Activated CD8-positive, alpha-beta T cell treated with anti-CD3 and anti-CD28 coated beads for 36 hours (primary cell): ENCODE measurements around the gene GPR18. TPM values are rescaled to one million over a fixed set of nuclear protein-coding genes. Genes with fewer than 3 reads are reported as not detected.

Source experiments
- ATAC-seq: fragments of 200-7000 bp; cut with Tn5 transposase; one replicate; pipeline ENCODE4 v1.10.0; 2021; ENCODE audit warnings: mild to moderate bottlenecking, moderate library complexity
- CTCF ChIA-PET: fragments of 350-600 bp; sonication (Branson Sonifier 250); formaldehyde crosslinking; loops from one replicate; lab custom pipeline; 2021; ENCODE audit warnings: antibody characterized with exemption; lab: Charles Lee
- POLR2A ChIA-PET: fragments of 350-600 bp; sonication (Branson Sonifier 250); formaldehyde crosslinking; loops from one replicate; lab custom pipeline; 2021; ENCODE audit warnings: antibody characterized with exemption; lab: Charles Lee
- DNase-seq: peaks from one replicate; pipeline ENCODE4 v3.0.0-alpha.2; 2020
- H3K27ac Mint-ChIP-seq: one replicate; pipeline ENCODE4 v1.8.0; 2021; ENCODE audit warnings: mild to moderate bottlenecking, mixed read lengths
- H3K27me3 Mint-ChIP-seq: one replicate; pipeline ENCODE4 v1.8.0; 2021; ENCODE audit warnings: mixed read lengths
- H3K36me3 Mint-ChIP-seq: one replicate; pipeline ENCODE4 v1.8.0; 2021; ENCODE audit warnings: low read depth, mixed read lengths
- H3K4me1 Mint-ChIP-seq: one replicate; pipeline ENCODE4 v1.8.0; 2021; ENCODE audit warnings: low read depth, mixed read lengths
- H3K4me3 Mint-ChIP-seq: one replicate; pipeline ENCODE4 v1.8.0; 2021; ENCODE audit warnings: mild to moderate bottlenecking, moderate library complexity, mixed read lengths
- H3K9me3 Mint-ChIP-seq: one replicate; pipeline ENCODE4 v1.8.0; 2021; ENCODE audit warnings: mixed read lengths
- CTCF ChIP-seq: fragments of 200-600 bp; IDR thresholded peaks from one replicate; pipeline ENCODE4 v1.8.0; 2022; ENCODE audit warnings: antibody characterized with exemption, mild to moderate bottlenecking
- intact Hi-C: fragments of 100-400 bp; cut with micrococcal nuclease; formaldehyde crosslinking; loops from one replicate; pipeline ENCODE4 v1.10.0; 2022
- total RNA-seq, 2 experiments: library from RNA; stranded (reverse); gene quantifications; one replicate each; pipeline ENCODE4 v1.2.3, GENCODE V29; 2021

Gene GPR18
- total RNA-seq, 2 experiments from 2014 or later = 11.4 to 11.6 TPM

- ChIA-PET CTCF (interaction anchor here (0.7 to 3.6 kb wide), 6 partner anchors 12 to 135 kb away, joined by 3 to 22 read pairs (median 6); no protein-coding TSS in a partner anchor), POLR2A (interaction anchor here (0.6 to 2.7 kb wide), 8 partner anchors 13 to 820 kb away, joined by 3 to 8 read pairs (median 4); no protein-coding TSS in a partner anchor)
- Mint-ChIP-seq H3K9me3 (no peaks in the 10 kb centered on the region), H3K4me3 (peak overlapping the region; percentile 2), H3K27ac (peak overlapping the region; percentile 78), H3K36me3 (peaks cover 37% of the 10 kb centered on the region), H3K27me3 (no peaks in the 10 kb centered on the region), H3K4me1 (peaks cover 80% of the 10 kb centered on the region)
- no peak for TF ChIP-seq CTCF
- ATAC-seq (no peak), DNase-seq (no peak)
- intact Hi-C loops = loop anchor here (10.0 kb wide), 1 partner anchor 133 kb away; no protein-coding TSS in a partner anchor
Observed at GRCh38 chr13:99301913-99302636, 43.9 kb upstream of the GPR18 start.

GRCh38 chr13:99301056-99301838 is 43.1 kb upstream of the GPR18 start:
- DNase-seq (no peak), ATAC-seq (no peak)
- H3K27ac Mint-ChIP-seq = peak overlapping the region; percentile 60
- intact Hi-C loops = loop anchor here (10.0 kb wide), 1 partner anchor 134 kb away; no protein-coding TSS in a partner anchor
- peaks cover 83% of the 10 kb centered on the region for H3K4me1 Mint-ChIP-seq
- H3K36me3 Mint-ChIP-seq = peaks cover 36% of the 10 kb centered on the region
- ChIA-PET CTCF (interaction anchor here (1.3 to 3.6 kb wide), 4 partner anchors 14 to 135 kb away, joined by 4 to 22 read pairs (median 12); no protein-coding TSS in a partner anchor), POLR2A (interaction anchor here (0.6 to 2.7 kb wide), 5 partner anchors 13 to 124 kb away, joined by 3 to 8 read pairs (median 6); no protein-coding TSS in a partner anchor)
- H3K27me3 Mint-ChIP-seq = no peaks in the 10 kb centered on the region
- H3K4me3 Mint-ChIP-seq = no peak overlapping the region
- H3K9me3 Mint-ChIP-seq = no peaks in the 10 kb centered on the region
- TF ChIP-seq CTCF = no peak

- no peak overlapping the region for H3K4me3 Mint-ChIP-seq
- peaks cover 85% of the 10 kb centered on the region for H3K4me1 Mint-ChIP-seq
- TF ChIP-seq CTCF = no peak
- peaks cover 41% of the 10 kb centered on the region for H3K36me3 Mint-ChIP-seq
- no peak for ATAC-seq
- no peak for DNase-seq
- H3K27me3 Mint-ChIP-seq = no peaks in the 10 kb centered on the region
- intact Hi-C loops = loop anchor here (10.0 kb wide), 1 partner anchor 135 kb away; no protein-coding TSS in a partner anchor
- POLR2A ChIA-PET = interaction anchor here (0.5 to 2.7 kb wide), 9 partner anchors 8 to 81 kb away, joined by 3 to 8 read pairs (median 3); partner anchors contain the start of gene GPR183
- CTCF ChIA-PET = interaction anchor here (0.8 to 3.4 kb wide), 6 partner anchors 9 to 137 kb away, joined by 3 to 12 read pairs (median 4); no protein-coding TSS in a partner anchor
- no peaks in the 10 kb centered on the region for H3K9me3 Mint-ChIP-seq
- peak overlapping the region; percentile 22 for H3K27ac Mint-ChIP-seq
Observed at GRCh38 chr13:99299920-99300341, 41.8 kb upstream of the GPR18 start.

GRCh38 chr13:99299256-99299919 is 41.2 kb upstream of the GPR18 start:
- CTCF ChIA-PET = interaction anchor here (0.6 to 3.4 kb wide), 9 partner anchors 9 to 138 kb away, joined by 3 to 18 read pairs (median 4); no protein-coding TSS in a partner anchor
- Mint-ChIP-seq H3K27me3 (no peaks in the 10 kb centered on the region), H3K27ac (peak overlapping the region; percentile 26), H3K4me3 (no peak overlapping the region), H3K9me3 (no peaks in the 10 kb centered on the region), H3K4me1 (peaks cover 85% of the 10 kb centered on the region), H3K36me3 (peaks cover 40% of the 10 kb centered on the region)
- DNase-seq = no peak
- TF ChIP-seq CTCF = no peak
- intact Hi-C loops = no loop called here
- POLR2A ChIA-PET = interaction anchor here (1.1 to 2.3 kb wide), 9 partner anchors 8 to 122 kb away, joined by 3 to 6 read pairs (median 4); partner anchors contain the start of gene GPR183
- ATAC-seq = no peak
